Kidney (tissue), 14 donors: ENCODE measurements around the gene ACOD1. TPM values are rescaled to one million over a fixed set of nuclear protein-coding genes. Genes with fewer than 3 reads are reported as not detected.

Source experiments
- DNase-seq, 5 donors: peaks; one replicate each; pipeline ENCODE4 v3.0.0-alpha.2; 2013 to 2020
- FAIRE-seq: peaks from 2 replicates; lab custom pipeline; 2012; peaks lifted over from hg19 to GRCh38; lab: Jason Lieb, UNC
- H3K27ac ChIP-seq, 2 donors: one replicate each; pipeline ENCODE4 v1.7.0; 2013; ENCODE audit warnings: low read depth in 2 of 2, low read length in 2 of 2, inconsistent platforms in 1 of 2
- H3K27me3 ChIP-seq: one replicate; pipeline ENCODE4 v1.7.1; 2013; ENCODE audit warnings: low read length, inconsistent platforms; ENCODE audit not compliant: control insufficient read depth, insufficient read depth
- H3K36me3 ChIP-seq, 3 donors: one replicate each; pipeline versions ENCODE4 v1.7.0 to v1.7.1; 2013; ENCODE audit warnings: low read length in 3 of 3, control low read depth in 1 of 3, inconsistent platforms in 1 of 3; ENCODE audit not compliant: insufficient read depth in 3 of 3, control insufficient read depth in 2 of 3
- H3K4me1 ChIP-seq, 3 donors: one replicate each; pipeline versions ENCODE4 v1.7.0 to v1.7.1; 2013; ENCODE audit warnings: low read length in 3 of 3, inconsistent platforms in 1 of 3, low read depth in 1 of 3; ENCODE audit not compliant: control insufficient read depth in 2 of 3, insufficient read depth in 2 of 3
- H3K4me3 ChIP-seq, 3 donors: one replicate each; pipeline versions ENCODE4 v1.7.0 to v1.8.1; 2013; ENCODE audit warnings: low read length in 3 of 3, control low read depth in 1 of 3, inconsistent platforms in 1 of 3
- H3K9ac ChIP-seq, 3 donors: one replicate each; pipeline versions ENCODE4 v1.7.0 to v1.7.1; 2013; ENCODE audit warnings: low read length in 3 of 3, control low read depth in 1 of 3, inconsistent platforms in 1 of 3
- H3K9me3 ChIP-seq, 3 donors: one replicate each; pipeline versions ENCODE4 v1.7.0 to v1.7.1; 2013; ENCODE audit warnings: low read length in 3 of 3, control low read depth in 1 of 3, inconsistent platforms in 1 of 3; ENCODE audit not compliant: control insufficient read depth in 2 of 3, insufficient read depth in 1 of 3
- CTCF ChIP-seq: IDR thresholded peaks from 3 replicates; pipeline ENCODE4 v1.5.1; 2012; ENCODE audit warnings: mild to moderate bottlenecking, moderate library complexity, borderline replicate concordance; ENCODE audit not compliant: insufficient read depth; ENCODE audit errors: extremely low read depth
- intact Hi-C: fragments of 100-400 bp; cut with DNase I; formaldehyde crosslinking; loops from one replicate; pipeline ENCODE4 v1.11.1; 2022
- polyA plus RNA-seq: library from polyadenylated mRNA; stranded (reverse); fragments of 350-450 nt; fragmentation: Illumina TruSeq; extraction: RNeasy Lipid Tissue Mini Kit (QIAGEN cat#74804); gene quantifications from one replicate; pipeline ENCODE4 v1.2.3, GENCODE V29; 2014; ENCODE audit warnings: low read depth, low replicate concordance; ENCODE audit not compliant: insufficient read depth
- total RNA-seq: library from RNA; stranded (reverse); fragmentation: NEBNext Ultra II Directional; extraction: Animal tissue kit (Norgen Biotek cat#: 25700); gene quantifications from one replicate; pipeline ENCODE4 v1.2.1, GENCODE V29; 2021
- donor health status: control.
- donor health status: control.
- donor health status: control.
- donor health status: control.
- donor health status: control.
- donor health status: DM: yes; HTN: yes; CAD: no.
- donor health status: Normal renal cell carcinoma (clear cell type).

Gene ACOD1
- total and polyA plus RNA-seq, 2 donors from 2014 or later: not detected

GRCh38 chr13:76943646-76944045 is 4.7 kb upstream of the ACOD1 start:
- Histone ChIP-seq H3K4me1 (no peaks in the 10 kb centered on the region), H3K9me3 (no peaks in the 10 kb centered on the region), H3K27me3 (no peaks in the 10 kb centered on the region), H3K27ac (no peak overlapping the region), H3K4me3 (no peak overlapping the region), H3K9ac (no peak overlapping the region), H3K36me3 (no peaks in the 10 kb centered on the region)
- FAIRE-seq (no peak), DNase-seq (no peak)
- intact Hi-C loops: no loop called here
- TF ChIP-seq CTCF: no peak

- no peaks in the 10 kb centered on the region for H3K9me3 ChIP-seq
- no peak overlapping the region for H3K4me3 ChIP-seq
- no peak for TF ChIP-seq CTCF
- H3K27ac ChIP-seq: no peak overlapping the region
- H3K36me3 ChIP-seq: no peaks in the 10 kb centered on the region
- H3K4me1 ChIP-seq: no peaks in the 10 kb centered on the region
- DNase-seq (no peak), FAIRE-seq (no peak)
- no peaks in the 10 kb centered on the region for H3K27me3 ChIP-seq
- no peak overlapping the region for H3K9ac ChIP-seq
- intact Hi-C loops: no loop called here
Measured at GRCh38 chr13:76944456-76944855, 3.9 kb upstream of the ACOD1 start.

GRCh38 chr13:76950101-76950500 is 1.8 kb downstream of the ACOD1 start:
- Histone ChIP-seq H3K4me3 (no peak overlapping the region), H3K9me3 (no peaks in the 10 kb centered on the region), H3K36me3 (no peaks in the 10 kb centered on the region), H3K27ac (no peak overlapping the region), H3K4me1 (no peaks in the 10 kb centered on the region), H3K27me3 (no peaks in the 10 kb centered on the region), H3K9ac (no peak overlapping the region)
- no peak for FAIRE-seq
- TF ChIP-seq CTCF: no peak
- no peak for DNase-seq
- intact Hi-C loops: no loop called here

GRCh38 chr13:76953968-76954367 is 5.7 kb downstream of the ACOD1 start:
- H3K36me3 ChIP-seq: no peaks in the 10 kb centered on the region
- no peak overlapping the region for H3K4me3 ChIP-seq
- no peaks in the 10 kb centered on the region for H3K4me1 ChIP-seq
- no peak overlapping the region for H3K9ac ChIP-seq
- H3K9me3 ChIP-seq: no peaks in the 10 kb centered on the region
- intact Hi-C loops: no loop called here
- DNase-seq (no peak), FAIRE-seq (no peak)
- H3K27me3 ChIP-seq: no peaks in the 10 kb centered on the region
- no peak for TF ChIP-seq CTCF
- no peak overlapping the region for H3K27ac ChIP-seq
